Keratinocyte (primary cell): ENCODE data around the gene TSPEAR. TPM values are rescaled to one million over a fixed set of nuclear protein-coding genes. Genes with fewer than 3 reads are reported as not detected.

Source experiments
- DNase-seq: peaks from one replicate; pipeline ENCODE4 v3.0.0-alpha.2; 2011; ENCODE audit warnings: low read depth, missing footprints, low spot score
- FAIRE-seq: peaks from 2 replicates; lab custom pipeline; 2011; peaks lifted over from hg19 to GRCh38; lab: Jason Lieb, UNC
- H2AFZ ChIP-seq: 2 replicates; pipeline ENCODE4 v1.6.0; 2012; ENCODE audit warnings: low read length, control low read depth, inconsistent platforms; ENCODE audit not compliant: control insufficient read depth
- H3K27ac ChIP-seq: 2 replicates; pipeline ENCODE4 v1.5.1; 2011; ENCODE audit warnings: low read length; ENCODE audit not compliant: control insufficient read depth, insufficient read depth
- H3K27me3 ChIP-seq: 3 replicates; pipeline ENCODE4 v1.6.0; 2011; ENCODE audit warnings: low read length; ENCODE audit not compliant: control insufficient read depth, insufficient read depth; ENCODE audit errors: extremely low read depth
- H3K36me3 ChIP-seq, 2 experiments: 2 replicates in 1 of 2; 3 replicates in 1 of 2; pipeline ENCODE4 v1.5.1; 2011; ENCODE audit warnings: low read length in 2 of 2, mild to moderate bottlenecking in 1 of 2; ENCODE audit not compliant: control insufficient read depth in 2 of 2, insufficient read depth in 2 of 2; ENCODE audit errors: extremely low read depth in 1 of 2
- H3K4me1 ChIP-seq: 3 replicates; pipeline ENCODE4 v1.5.1; 2011; ENCODE audit warnings: low read length; ENCODE audit not compliant: control insufficient read depth, insufficient read depth; ENCODE audit errors: extremely low read depth
- H3K4me2 ChIP-seq: 3 replicates; pipeline ENCODE4 v1.6.0; 2011; ENCODE audit warnings: low read depth, low read length; ENCODE audit not compliant: control insufficient read depth, insufficient read depth; ENCODE audit errors: extremely low read depth
- H3K4me3 ChIP-seq, 3 experiments: fragments of 200-600 bp in 1 of 3; sonication (generic) in 1 of 3; 2 replicates in 2 of 3; 3 replicates in 1 of 3; pipeline ENCODE4 v1.5.1; 2011 to 2016; ENCODE audit warnings: low read length in 3 of 3, mild to moderate bottlenecking in 3 of 3, control low read depth in 2 of 3, inconsistent platforms in 1 of 3, low read depth in 1 of 3, mixed read lengths in 1 of 3, mixed run types in 1 of 3, moderate library complexity in 1 of 3; ENCODE audit not compliant: control insufficient read depth in 2 of 3, insufficient read depth in 2 of 3; ENCODE audit errors: extremely low read depth in 1 of 3
- H3K79me2 ChIP-seq: 2 replicates; pipeline ENCODE4 v1.6.0; 2012; ENCODE audit warnings: low read length; ENCODE audit not compliant: control insufficient read depth, insufficient read depth
- H3K9ac ChIP-seq: 3 replicates; pipeline ENCODE4 v1.6.0; 2011; ENCODE audit warnings: low read length; ENCODE audit not compliant: control insufficient read depth, insufficient read depth; ENCODE audit errors: extremely low read depth
- H3K9me1 ChIP-seq: 3 replicates; pipeline ENCODE4 v1.6.0; 2011; ENCODE audit warnings: low read length; ENCODE audit not compliant: control insufficient read depth, insufficient read depth; ENCODE audit errors: extremely low read depth
- H3K9me3 ChIP-seq: 2 replicates; pipeline ENCODE4 v1.5.1; 2012; ENCODE audit warnings: low read depth, low read length; ENCODE audit not compliant: control insufficient read depth
- H4K20me1 ChIP-seq: 3 replicates; pipeline ENCODE4 v1.6.0; 2011; ENCODE audit warnings: low read length; ENCODE audit not compliant: control insufficient read depth, insufficient read depth; ENCODE audit errors: extremely low read depth
- CTCF ChIP-seq, 3 experiments: IDR thresholded peaks in 1 of 3; conservative IDR thresholded peaks in 1 of 3; optimal IDR thresholded peaks in 1 of 3; 2 replicates in 2 of 3; 3 replicates in 1 of 3; pipeline versions ENCODE3 to v1.5.1; 2011; ENCODE audit warnings: low read length in 3 of 3, mild to moderate bottlenecking in 3 of 3, moderate library complexity in 2 of 3, control low read depth in 1 of 3, inconsistent platforms in 1 of 3; ENCODE audit not compliant: insufficient read depth in 2 of 3; ENCODE audit errors: extremely low read depth in 1 of 3
- EZH2 ChIP-seq: IDR thresholded peaks from one replicate; pipeline ENCODE4 v1.6.1; 2012; ENCODE audit warnings: inconsistent platforms, mild to moderate bottlenecking, low read length, moderate library complexity
- dilution Hi-C: fragments of 300-500 bp; cut with MboI; formaldehyde crosslinking; loops from one replicate; pipeline ENCODE4 v1.7.0; 2020; ENCODE audit warnings: low sequenced_read_pairs; ENCODE audit not compliant: extremely low pct_ligation_motif_present
- polyA plus RNA-seq, 5 experiments: library from polyadenylated mRNA; depleted of rRNA in 3 of 5; stranded (reverse) in 3 of 5; stranded (forward) in 1 of 5; unstranded in 1 of 5; fragments of >200 nt; gene quantifications; 1 replicate in 1 of 5; 2 replicates in 3 of 5; 3 replicates in 1 of 5; pipeline versions ENCODE4 v1.2.1 to v1.2.3, GENCODE V29; 2011 to 2012; ENCODE audit warnings: missing spikeins in 2 of 5, low read depth in 1 of 5, low replicate concordance in 1 of 5

The TSPEAR gene
- polyA plus RNA-seq, 1 donor (not counting 4 experiments of a cell fraction or from before 2014, with no cell fraction given): 0.12 TPM

- Histone ChIP-seq H3K4me2 (no peak within 1 kb of the TSS), H4K20me1 (no peaks in the 10 kb centered on the region), H3K27me3 (no peaks in the 10 kb centered on the region), H3K36me3 (no peaks in the 10 kb centered on the region), H3K27ac (no peak within 1 kb of the TSS), H3K79me2 (no peaks in the 10 kb centered on the region), H3K9ac (no peak within 1 kb of the TSS), H3K9me1 (no peaks in the 10 kb centered on the region), H3K4me1 (no peaks in the 10 kb centered on the region), H3K4me3 (no peak within 1 kb of the TSS), H2AFZ (no peak within 1 kb of the TSS), H3K9me3 (no peaks in the 10 kb centered on the region)
- dilution Hi-C loops: no loop called here
- DNase-seq (no peak), FAIRE-seq (no peak)
- TF ChIP-seq CTCF (optimal IDR thresholded peaks at IDR 0.05 in 1 of 3, IDR thresholded peaks at IDR 0.05 in 1 of 3, conservative IDR thresholded peaks at IDR 0.05 in 1 of 3; ENCODE audit: extremely low read depth in 1 of 3, insufficient read depth in 2 of 3, low read length in 3 of 3) (no peak), EZH2 (no peak)
These were observed 56.7 kb downstream of the TSPEAR start, which contains the start of gene KRTAP12-4 for GRCh38 chr21:44654576-44655175. TSS of gene KRTAP12-4 (minus strand) at chr21:44654659. CDS start at chr21:44654614, 45 bp downstream.

DNA sequence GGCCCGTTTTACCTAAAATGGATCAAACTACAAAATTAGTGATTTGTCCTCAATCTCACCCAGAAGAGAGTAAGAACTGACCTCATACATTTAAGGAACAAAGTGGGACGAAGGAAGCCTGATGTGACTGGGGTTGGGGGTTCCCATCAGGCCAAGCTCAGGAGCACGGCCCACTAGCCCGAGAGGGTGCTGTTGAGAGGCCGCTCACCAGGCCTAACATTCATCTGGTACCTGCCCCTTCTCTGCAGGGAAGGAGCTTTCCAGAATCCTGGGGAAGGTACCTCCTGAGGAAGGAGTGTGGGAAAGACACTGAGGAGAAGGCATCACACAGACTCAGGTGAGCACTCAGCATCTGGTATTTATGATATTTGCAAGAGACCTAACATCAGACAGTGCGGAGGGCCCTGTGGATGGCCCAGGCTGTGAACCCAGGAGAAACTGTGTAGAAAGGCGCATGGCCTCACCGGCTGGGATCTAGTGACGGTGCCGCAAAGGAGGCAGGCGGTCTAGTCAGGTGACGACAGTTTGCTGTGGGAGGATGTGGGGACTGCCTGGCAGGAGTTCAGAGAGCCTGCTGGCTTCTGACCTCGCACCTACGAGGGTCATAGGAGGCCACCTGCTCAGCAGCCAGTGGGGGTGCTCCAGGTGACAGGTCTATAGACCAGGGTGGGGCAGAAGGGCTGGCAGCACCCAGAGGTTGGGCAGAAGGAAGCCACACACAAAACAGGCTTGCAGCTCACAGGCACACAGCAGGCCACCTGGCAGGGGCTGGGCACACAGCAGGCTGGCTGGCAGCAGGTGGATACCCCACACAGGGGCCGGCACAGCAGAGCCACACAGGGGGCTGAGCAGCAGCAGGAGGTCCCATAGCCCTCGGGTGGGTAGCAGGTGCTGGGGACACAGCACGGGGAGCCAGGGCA, 57.5 kb downstream of the TSPEAR start:
- DNase-seq (no peak), FAIRE-seq (no peak)
- Histone ChIP-seq H3K4me1 (no peaks in the 10 kb centered on the region), H3K79me2 (no peaks in the 10 kb centered on the region), H3K27me3 (no peaks in the 10 kb centered on the region), H3K9me1 (no peaks in the 10 kb centered on the region), H3K36me3 (no peaks in the 10 kb centered on the region), H3K9me3 (no peaks in the 10 kb centered on the region), H4K20me1 (no peaks in the 10 kb centered on the region), H2AFZ (no peak overlapping the region), H3K27ac (no peak overlapping the region), H3K9ac (no peak overlapping the region), H3K4me3 (no peak overlapping the region), H3K4me2 (no peak overlapping the region)
- dilution Hi-C loops: no loop called here
- TF ChIP-seq EZH2 (no peak), CTCF (optimal IDR thresholded peaks at IDR 0.05 in 1 of 3, IDR thresholded peaks at IDR 0.05 in 1 of 3, conservative IDR thresholded peaks at IDR 0.05 in 1 of 3; ENCODE audit: extremely low read depth in 1 of 3, insufficient read depth in 2 of 3, low read length in 3 of 3) (no peak)
